ELF-1 (cell line): ENCODE data around the gene PDSS1.

Experiments used
- DNase-seq: peaks from one replicate; pipeline ENCODE4 v3.0.0-alpha.2; 2016; ENCODE audit warnings: low read depth, low spot score

Gene PDSS1

DNA sequence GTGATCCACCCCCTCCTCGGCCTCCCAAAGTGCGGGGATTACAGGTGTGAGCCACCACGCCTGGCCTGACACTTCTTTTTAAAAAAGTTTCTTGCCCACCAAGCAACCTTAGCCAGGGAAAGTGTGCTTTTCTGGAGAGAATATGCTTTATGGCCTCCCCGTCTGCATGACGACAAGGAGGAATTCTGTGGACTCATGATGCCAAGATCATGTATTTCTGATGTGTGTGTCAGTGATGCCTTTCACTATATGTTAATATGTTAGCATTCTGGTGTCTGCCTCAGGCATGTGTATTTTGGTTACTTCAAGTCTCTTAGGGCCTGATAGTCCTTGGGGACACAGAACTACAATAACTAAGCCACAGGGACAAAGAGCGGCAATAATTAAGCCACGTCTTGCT lies 2.1 kb downstream of the PDSS1 start:
- no peak for DNase-seq

DNA sequence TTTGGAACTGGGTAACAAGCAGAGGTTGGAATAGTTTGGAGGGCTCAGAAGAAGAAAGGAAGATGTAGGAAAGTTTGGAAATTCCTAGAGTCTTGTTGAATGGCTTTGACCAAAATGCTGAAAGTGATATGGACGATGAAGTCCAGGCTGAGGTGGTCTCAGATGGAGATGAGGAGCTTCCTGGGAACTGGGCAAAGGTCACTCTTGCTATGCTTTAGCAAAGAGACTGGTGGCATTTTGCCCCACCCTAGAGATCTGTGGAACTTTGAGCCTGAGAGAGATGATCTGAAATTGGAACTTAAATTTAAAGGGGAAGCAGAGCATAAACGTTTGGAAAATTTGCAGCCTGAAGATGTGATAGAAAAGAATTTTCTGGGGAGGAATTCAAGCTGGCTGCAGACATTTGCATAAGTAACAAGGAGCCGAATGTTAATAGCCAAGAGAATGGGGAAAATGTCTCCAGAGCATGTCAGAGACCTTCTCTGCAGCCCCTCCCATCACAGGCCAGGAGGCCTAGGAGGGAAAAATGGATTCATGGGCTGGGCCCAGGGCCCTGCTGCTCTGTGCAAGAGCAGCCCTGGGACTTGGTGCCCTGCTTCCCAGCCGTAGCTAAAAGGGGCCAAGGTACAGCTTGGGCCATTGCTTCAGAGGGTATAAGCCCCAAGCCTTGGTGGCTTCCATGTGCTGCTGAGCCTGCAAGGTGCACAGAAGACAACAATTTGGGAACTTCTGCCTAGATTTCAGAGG lies 3.6 kb downstream of the PDSS1 start:
- no peak for DNase-seq

DNA sequence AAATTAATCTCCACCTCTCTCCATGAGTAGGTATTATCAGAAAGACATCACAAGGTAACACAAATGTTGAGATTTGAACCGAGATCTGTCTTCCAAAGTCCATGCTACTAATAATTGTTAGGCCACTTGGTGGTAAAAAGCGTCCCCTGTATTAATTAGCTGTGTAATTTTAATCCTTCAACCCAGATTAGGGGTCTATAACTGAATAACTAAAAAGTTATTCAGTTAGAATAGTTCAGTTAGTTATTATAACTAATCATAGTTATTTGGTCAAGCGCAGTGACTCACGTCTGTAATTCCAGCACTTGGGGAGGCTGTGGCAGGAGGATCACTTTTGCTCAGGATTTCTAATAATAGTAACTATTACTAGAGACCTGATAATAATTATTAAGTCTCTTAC lies 5.6 kb downstream of the PDSS1 start:
- no peak for DNase-seq

DNA sequence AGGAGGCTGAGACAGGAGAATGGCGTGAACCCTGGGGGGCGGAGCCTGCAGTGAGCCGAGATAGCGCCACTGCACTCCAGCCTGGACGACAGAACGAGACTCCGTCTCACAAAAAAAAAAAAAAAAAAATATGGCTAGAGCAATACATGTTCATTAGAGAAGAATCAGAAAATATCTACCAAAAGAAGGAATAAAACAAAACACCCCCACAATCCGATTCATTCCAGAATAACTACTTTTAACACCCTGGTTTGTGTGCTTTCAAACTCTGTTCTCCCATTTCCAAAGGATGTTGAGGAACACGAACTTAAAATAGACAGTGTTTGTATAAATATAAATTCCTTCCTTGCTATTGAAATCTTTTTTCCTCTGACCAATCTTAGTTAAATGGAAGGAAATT lies 6.5 kb downstream of the PDSS1 start:
- DNase-seq, result no peak

DNA sequence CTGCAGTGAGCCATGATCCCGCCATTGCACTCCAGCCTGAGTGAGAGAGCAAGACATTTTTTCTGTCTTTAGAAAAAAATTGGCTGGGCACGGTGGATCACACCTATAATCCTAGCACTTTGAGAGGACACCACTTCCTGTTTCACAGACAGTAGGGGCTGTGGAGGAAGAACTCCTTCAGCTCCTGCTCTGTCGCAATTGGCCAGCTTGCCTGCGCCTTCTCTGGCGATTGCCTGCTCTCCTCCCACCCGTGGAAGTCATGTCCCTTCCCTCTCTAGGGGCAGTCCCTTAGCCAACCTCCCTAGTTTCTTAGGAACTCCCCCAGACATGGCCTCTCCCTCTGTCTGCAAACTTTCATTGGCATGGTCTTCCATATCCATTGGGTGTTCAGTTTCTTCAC lies 8.7 kb downstream of the PDSS1 start:
- no peak for DNase-seq

DNA sequence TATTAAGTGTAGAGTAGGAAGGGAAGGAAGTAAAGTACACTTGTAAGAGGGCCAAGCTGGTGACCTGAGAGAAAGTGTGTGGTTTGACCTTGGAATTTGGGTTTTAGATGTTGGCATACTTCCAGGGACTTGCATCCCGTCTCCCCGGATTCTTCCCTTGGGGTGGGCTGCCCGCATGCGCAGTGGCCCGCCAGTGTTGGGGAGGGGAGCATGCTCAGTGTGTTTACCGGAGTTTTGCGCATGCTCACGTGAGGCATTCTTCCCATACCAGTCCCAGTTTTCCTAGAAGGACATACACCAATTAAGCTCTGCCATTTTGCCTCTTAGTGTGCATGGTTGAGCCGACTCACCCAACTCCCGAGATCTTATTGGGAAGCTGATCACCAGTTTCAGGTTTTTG lies 9.4 kb downstream of the PDSS1 start:
- no peak for DNase-seq

DNA sequence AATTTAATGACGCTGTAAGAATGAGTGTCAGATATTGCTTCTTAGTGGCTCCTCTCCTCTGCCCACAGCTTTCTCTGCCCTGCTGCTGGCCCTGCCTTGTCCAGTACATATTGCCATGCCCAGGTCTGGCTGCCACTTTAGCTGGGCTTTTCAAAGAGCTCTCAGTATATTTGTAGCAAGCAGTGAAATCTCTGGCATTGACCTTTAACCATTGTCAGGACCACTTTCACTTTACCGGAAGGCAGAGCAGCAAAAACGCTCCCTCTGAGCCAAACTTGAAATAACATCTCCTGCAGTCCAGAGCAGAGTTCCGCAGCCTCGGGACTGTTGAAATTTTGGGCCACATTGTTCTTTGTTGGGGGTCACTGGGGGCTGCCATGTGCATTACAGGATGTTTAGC lies 13.8 kb downstream of the PDSS1 start:
- no peak for DNase-seq

DNA sequence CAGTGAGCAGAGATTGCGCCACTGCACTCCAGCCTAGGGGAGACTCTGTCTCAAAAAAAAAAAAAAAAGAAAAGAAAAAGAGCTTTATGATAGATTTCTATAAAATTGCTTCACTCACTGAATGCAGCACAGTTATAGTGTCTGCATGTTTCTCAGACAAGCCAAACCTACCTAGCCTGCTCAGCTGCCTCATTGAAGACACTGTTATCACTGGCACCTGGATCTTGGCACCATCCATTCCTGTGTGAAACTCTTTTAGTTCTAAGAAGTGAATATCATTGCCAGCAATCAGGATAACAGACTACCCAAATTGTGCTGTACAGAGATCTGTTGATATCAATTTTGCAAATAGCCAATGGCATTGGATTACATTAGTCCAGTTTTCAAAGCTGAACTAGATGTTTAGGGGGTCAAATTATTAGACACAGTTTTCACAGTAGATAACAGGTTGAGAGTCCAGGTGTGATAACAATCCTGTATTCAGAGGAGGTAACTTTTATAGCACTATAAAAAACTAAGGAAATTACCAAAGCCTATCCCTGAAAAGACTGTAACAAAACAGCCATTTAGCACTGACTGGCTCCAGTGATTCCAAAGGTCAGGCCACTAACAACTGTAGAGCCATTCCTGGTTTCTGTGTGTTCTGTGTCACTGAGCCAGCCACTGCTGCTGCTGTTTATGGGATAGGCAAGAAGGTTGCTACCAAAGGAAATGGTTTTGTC lies 17.1 kb downstream of the PDSS1 start:
- DNase-seq, result no peak

DNA sequence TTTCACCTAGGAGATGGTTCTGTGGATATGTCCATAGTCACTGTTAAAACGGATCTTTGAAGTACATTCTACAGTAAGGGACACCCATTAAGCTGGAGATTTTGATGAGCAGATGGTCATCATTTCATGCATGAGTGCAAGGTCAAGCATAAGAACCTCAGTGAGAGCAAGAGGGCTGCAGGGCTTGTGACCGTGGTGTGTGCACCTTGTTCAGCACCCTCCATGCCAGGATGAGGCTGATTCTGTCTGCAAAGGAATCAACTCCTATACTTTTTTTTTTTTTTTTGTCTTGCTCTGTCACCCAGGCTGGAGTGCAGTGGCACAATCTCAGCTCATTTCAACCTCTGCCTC lies 17.6 kb downstream of the PDSS1 start:
- DNase-seq, result no peak

DNA sequence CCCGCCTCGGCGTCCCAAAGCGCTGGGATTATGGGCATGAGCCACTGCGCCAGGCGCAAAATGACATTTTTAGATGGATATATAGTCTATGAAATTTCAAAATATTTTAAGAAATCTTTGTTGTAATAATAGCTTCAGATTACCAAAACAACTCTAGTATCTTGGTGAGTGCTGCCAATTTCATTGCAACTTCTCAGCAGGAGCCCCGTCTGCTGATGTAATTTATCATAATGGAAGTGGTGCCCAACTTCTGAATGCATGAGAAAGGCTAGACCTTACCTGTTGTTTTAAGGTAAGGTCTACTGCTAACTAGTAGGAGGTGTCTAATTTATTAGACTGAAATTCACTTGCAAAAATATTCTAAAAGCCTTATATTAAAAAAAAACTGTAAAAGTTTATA lies 20.0 kb downstream of the PDSS1 start:
- DNase-seq, result no peak

DNA sequence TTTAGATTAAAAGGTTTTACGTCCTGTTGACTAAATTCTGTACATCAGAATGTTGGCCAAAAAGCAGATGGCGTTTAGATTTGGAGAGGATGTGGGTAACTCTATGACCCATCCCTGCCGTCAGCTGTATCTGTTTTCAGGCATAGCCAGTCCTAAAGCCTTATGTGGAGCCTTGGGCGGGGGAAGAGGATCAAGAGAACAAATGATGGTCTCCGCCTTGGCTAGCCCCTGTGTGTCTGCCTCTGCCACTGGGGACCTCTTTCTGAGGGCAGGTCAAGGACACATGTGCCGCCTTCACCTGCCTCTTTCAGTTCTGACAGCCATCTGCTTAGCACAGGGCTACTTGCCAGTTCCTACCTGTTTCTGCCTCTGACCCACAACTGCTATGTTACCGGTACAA lies 24.1 kb downstream of the PDSS1 start:
- DNase-seq, result no peak

DNA sequence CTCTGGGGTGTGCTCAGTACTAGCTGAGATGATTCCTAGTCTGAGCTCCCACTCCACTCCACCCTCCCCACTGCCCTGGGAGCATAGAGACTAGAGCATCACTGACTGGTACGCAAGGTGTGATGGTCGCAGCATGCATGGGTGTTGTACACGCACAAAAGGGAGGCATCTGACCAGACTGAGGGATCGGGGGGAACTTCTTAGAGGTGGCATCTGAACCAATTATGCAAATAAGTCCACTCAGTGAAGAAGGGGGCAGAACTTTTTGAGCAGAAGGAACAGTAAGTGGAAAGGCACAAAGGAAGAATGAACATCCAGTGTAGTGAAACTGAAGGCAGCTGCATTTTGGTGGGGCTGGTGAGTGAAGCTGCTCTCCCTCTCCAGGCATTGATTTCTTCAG lies 25.5 kb downstream of the PDSS1 start:
- no peak for DNase-seq

DNA sequence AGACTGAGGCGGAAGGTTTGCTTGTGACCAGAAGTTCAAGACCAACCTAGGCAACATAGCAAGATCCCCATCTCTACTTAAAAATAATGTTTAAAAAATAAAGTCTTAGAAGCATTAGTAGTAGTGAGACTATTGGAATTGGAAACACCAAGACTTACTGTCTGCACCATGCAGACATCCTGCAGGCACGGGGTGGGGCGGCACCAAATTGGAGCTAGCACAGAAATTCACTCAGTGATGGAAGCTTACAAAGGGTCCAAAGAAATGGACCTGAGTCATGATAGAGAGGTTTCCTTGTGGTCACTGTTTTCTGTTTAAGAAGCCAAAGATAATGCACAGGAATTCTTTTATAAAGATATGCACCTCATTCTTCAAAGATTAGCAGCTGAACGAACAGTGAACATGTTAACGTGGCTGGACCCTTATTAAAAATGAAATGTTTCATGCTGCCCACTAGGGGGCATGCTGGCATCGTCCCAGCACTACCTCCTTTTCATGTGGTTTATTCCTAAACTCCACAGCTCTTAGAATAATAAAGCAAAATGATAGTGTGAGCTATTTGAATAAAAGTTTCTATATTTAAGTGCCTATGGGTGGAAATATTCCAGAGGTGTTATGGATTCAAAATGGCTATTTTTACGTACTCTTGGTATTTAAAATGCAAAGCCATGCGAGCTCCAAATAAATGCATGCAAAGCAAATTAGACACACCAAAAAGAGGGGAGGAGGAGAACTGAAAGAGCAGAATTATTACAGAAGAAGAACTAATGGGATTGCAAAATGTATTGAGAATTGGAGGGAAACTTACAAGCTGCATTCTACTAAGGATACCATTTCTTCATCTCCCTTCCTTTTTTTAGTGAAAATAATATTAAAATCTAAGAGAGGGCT lies 28.6 kb downstream of the PDSS1 start:
- no peak for DNase-seq

DNA sequence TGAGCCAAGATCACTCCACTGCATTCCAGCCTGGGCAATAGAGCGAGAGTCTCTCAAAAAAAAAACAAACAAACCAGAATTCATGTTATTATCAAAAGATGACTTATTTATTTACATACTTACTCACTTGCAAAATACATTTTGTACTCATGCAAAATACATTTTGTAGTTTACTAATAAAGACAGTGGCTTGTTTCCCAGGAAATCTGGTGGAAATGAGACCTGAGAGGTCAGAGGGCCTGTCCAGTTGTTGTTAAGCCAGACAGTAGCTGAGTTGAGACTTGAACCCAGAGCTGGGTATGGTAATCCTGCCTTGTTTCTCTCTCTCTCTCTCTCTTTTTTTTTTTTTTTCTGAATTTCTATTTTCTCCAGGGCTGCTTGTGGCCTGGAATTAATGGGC lies 29.5 kb downstream of the PDSS1 start:
- DNase-seq, result no peak

DNA sequence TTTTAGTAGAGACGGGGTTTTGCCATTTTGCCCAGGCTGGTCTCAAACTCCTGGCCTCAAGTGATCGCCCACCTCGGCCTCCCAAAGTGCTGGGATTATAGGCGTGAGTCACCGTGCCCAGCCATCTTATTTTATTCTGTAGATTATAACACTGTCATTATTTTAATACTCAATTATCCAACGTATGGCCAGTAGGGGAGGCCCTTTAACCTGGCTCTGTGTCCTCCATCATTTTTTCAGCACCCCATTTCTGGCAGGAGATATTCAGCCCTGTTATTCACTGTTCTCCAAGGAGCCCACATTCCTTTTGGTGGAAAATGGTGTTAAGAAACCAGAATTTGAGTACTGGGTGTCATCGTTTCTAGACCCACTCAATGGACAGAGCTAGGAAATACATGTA lies 31.5 kb downstream of the PDSS1 start:
- DNase-seq, result no peak

DNA sequence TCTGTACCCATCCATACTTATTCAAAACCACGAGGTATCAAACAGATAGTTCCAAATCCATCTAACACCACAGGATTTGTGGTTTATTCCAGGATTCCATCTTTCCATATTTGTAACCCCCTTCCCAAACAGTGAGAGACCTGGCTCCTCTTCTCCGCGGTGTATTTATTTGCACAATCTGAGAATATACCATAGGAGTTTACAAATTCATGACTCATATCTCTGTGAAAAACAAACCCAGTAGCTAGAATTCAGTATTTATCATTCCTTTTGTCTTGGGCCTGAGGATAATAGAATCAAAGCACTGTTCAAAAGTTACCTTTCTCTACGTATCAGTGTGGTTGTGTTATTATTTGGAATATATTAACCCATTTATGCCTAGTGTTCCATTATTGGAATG lies 31.9 kb downstream of the PDSS1 start:
- DNase-seq, result no peak

DNA sequence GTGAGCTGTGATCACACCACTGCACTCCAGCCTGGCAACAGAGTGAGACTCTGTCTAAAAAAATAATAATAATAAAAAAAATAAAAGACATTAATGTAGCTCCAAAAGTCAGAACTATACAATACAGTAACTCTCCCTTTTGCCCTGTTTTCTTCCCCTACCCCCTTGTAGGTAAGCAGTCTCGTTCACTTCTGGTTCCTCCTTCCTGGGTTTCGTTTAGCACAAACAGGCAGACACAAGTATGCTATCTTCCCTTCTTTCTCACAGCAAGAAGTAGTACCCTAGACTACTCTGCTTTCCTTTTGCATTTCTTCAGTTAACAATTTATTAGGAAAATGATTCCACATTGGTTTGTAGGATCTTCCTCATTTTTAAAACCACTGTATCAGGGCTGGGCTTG lies 33.1 kb downstream of the PDSS1 start:
- DNase-seq, result no peak

DNA sequence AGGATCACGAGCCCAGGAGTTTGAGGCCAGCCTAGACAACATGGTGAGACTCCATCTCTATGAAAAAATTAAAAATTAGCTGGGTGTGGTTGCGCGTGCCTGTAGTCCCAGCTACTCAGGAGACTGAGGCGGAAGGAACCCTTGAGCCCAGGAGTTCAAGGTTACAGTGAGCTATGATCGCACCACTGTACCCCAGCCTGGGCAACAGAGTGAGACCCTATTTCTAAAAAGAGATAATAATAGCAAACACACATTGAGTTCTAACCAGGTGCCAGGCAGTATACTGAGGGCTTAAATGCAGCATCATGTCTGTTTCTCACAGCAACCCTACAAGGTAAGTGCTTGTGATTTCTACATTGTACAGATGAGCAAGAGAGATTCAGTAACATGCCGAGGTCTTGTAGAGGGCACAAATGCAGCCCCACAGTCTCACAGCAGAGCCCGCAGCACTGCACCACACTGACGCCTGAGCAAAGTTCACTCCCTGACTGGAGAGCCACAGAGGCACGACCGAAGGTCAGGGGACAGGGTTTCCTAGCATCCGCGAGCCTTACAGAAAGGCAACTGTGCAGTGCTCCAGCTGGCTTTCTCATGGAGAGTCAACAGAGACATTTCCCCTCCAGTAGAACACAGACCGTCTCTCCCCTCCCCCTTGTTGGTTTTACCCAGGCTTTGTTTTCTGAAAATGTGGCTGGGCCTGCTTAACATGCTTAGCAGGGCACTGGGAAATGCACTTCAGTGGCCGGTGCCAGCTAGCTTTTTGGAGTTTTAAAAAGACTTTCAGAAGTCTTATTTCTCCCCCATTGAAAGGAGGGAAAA lies 36.5 kb downstream of the PDSS1 start:
- DNase-seq, result peak; percentile 80

DNA sequence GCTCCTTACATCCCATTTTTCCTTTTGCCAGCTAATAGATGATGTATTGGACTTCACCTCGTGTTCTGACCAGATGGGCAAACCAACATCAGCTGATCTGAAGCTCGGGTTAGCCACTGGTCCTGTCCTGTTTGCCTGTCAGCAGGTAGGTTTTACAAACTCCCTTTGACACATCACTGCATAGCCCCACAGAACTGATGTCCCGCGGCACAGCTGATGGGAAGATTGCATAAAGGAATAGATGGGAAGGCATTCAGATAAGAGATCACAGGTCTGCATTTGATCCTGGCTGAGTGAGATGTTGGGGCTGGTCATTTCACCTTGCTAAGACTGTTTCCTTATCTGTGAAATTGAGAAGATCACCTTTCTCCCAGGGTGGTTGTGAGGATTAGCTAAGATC lies 37.9 kb downstream of the PDSS1 start:
- no peak for DNase-seq

DNA sequence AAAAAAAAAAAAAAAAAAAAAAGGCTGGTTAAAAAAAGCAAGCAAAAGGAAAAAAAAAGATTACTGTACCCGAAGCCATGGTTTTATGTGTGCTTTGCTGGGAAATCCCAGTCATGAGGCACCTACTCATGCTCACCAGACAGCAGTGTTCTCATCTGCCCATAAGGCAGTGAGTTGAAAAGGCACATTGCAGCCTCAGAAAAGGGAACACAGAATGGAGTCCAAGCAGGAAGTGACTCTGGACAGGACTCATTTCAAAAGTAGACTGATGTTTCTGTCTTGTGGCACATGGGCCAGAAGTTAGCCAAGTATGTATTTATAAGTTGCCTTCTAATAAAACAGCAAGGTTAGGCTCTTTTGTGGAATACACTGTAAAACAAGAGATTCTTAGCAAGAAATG lies 40.2 kb downstream of the PDSS1 start:
- DNase-seq, result no peak

DNA sequence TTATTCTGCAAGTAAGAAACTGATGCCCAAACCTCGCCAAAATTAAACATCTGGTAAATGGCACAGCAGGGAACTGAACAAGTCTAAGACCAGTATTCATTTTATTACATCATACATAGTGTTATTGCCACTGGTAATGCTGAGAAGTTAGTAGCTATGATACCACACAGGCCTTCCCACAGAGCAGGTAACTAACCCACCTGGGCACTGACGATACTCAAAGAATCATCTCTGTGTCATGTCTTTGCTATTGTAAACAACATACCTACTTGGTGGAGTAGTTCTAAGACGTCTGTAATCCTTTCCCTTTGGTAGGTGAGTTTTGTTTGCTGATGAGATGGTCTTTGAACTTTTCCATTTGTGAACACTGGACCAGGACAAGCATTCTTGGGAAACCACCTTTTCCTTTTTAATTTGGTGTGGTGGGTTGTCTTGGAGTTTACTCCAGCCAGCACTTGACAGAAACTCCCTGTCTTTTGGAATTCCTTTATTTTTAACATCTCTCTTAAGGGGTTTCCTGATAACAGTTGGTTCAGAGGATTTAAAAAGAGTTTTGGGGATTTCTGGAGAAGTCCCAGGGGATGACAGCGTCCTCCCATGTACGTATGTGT lies 40.9 kb downstream of the PDSS1 start:
- DNase-seq, result no peak
